ENCODE measurements around the gene LDB2.

LDB2 gene

GRCh38 chr4:16837475-16837874, 61.0 kb downstream of the LDB2 start:
- Histone ChIP-seq H3K56ac (ENCODE audit: low read length) (no peak overlapping the region), H3K23ac (ENCODE audit: low read length) (no peak overlapping the region), H3K4me3 (ENCODE audit: low read length) (no peak overlapping the region), H3K4me1 (ENCODE audit: control insufficient read depth, low read depth, low read length) (no peaks in the 10 kb centered on the region), H4K5ac (ENCODE audit: low read length) (no peak overlapping the region), H2BK15ac (replicated peaks; ENCODE audit: low read depth) (no peak overlapping the region), H3K79me2 (ENCODE audit: control insufficient read depth, insufficient read depth, low read length) (peaks cover 15% of the 10 kb centered on the region), H3K18ac (ENCODE audit: low read length) (no peak overlapping the region), H3K4ac (ENCODE audit: low read depth, low read length) (no peak overlapping the region), H3K79me1 (ENCODE audit: low read length) (peaks cover 26% of the 10 kb centered on the region), H3K27ac (ENCODE audit: low read depth, low read length) (no peak overlapping the region), H4K8ac (ENCODE audit: low read depth, low read length) (no peak overlapping the region), H3K36me3 (ENCODE audit: control insufficient read depth, insufficient read depth, low read length) (peaks cover 2% of the 10 kb centered on the region), H2BK5ac (ENCODE audit: low read length) (no peak overlapping the region), H2BK120ac (ENCODE audit: low read depth, low read length) (no peak overlapping the region), H3K27me3 (ENCODE audit: insufficient read depth, low read length, poor library complexity) (no peaks in the 10 kb centered on the region), H2AK5ac (ENCODE audit: low read length) (no peak overlapping the region), H3K9ac (ENCODE audit: low read length) (no peak overlapping the region), H3K4me2 (ENCODE audit: low read length) (no peak overlapping the region)
- no CpG with 5 or more reads among the region's 3 CpGs for WGBS (ENCODE audit: extremely low coverage, insufficient coverage, low lambda C conversion rate)
- no peak for DNase-seq

DNA sequence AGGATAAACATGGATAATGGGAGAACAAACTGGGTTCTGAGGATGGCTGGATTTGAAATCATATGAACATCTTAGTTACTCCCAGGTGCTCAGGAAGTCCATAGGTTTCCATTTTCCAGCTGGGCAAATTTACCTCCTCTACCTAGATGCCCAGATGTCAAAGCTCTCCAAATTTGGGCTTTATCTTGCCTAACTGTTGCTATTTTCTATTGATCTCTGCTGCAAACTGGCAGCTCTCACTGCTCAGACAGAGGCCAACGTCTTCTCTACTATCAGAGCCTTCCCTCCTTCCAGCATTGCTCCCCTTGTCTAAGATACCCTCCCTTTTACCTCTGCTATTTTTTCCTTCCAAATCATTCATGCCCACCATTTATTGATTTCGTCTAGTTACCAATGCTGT, 62.1 kb downstream of the LDB2 start:
- H3K79me1 ChIP-seq (ENCODE audit: low read length): peaks cover 30% of the 10 kb centered on the region
- peaks cover 19% of the 10 kb centered on the region for H3K79me2 ChIP-seq (ENCODE audit: control insufficient read depth, insufficient read depth, low read length)
- no peak overlapping the region for H2BK5ac ChIP-seq (ENCODE audit: low read length)
- no peak overlapping the region for H3K4me3 ChIP-seq (ENCODE audit: low read length)
- H3K18ac ChIP-seq (ENCODE audit: low read length): no peak overlapping the region
- H3K4ac ChIP-seq (ENCODE audit: low read depth, low read length): no peak overlapping the region
- H3K36me3 ChIP-seq (ENCODE audit: control insufficient read depth, insufficient read depth, low read length): peaks cover 4% of the 10 kb centered on the region
- no peak overlapping the region for H3K56ac ChIP-seq (ENCODE audit: low read length)
- H2AK5ac ChIP-seq (ENCODE audit: low read length): no peak overlapping the region
- H3K4me2 ChIP-seq (ENCODE audit: low read length): no peak overlapping the region
- no peak overlapping the region for H4K8ac ChIP-seq (ENCODE audit: low read depth, low read length)
- H3K27me3 ChIP-seq (ENCODE audit: insufficient read depth, low read length, poor library complexity): no peaks in the 10 kb centered on the region
- no peak overlapping the region for H3K27ac ChIP-seq (ENCODE audit: low read depth, low read length)
- H3K4me1 ChIP-seq (ENCODE audit: control insufficient read depth, low read depth, low read length): no peaks in the 10 kb centered on the region
- no peak for DNase-seq
- no peak overlapping the region for H2BK15ac ChIP-seq (replicated peaks; ENCODE audit: low read depth)
- WGBS (ENCODE audit: extremely low coverage, insufficient coverage, low lambda C conversion rate): no CpG with 5 or more reads among the region's 2 CpGs
- H2BK120ac ChIP-seq (ENCODE audit: low read depth, low read length): no peak overlapping the region
- no peak overlapping the region for H4K5ac ChIP-seq (ENCODE audit: low read length)
- H3K9ac ChIP-seq (ENCODE audit: low read length): no peak overlapping the region
- no peak overlapping the region for H3K23ac ChIP-seq (ENCODE audit: low read length)

- WGBS (ENCODE audit: extremely low coverage, insufficient coverage, low lambda C conversion rate): no CpG with 5 or more reads among the region's 2 CpGs
- H4K8ac ChIP-seq (ENCODE audit: low read depth, low read length): no peak overlapping the region
These were observed 62.7 kb downstream of the LDB2 start for GRCh38 chr4:16835597-16836247.

DNA sequence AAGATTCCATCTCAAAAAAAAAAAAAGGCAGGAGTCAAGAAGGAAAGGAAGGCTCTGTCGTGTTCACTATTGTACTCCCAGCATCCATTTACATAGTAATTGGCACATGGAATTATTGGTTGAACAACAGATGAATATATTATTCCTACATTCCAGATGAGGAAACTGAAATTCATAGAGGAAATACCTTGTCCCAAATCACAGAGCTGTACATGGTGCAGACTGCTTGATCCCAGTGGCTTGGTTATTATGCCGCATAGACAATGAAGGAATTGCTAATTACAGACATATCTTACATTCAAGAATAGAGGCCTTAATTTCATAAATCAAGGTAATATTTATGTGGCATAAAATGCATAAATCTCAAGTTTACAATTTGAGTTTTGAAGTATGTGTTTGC, 63.6 kb downstream of the LDB2 start:
- no peak overlapping the region for H4K8ac ChIP-seq (ENCODE audit: low read depth, low read length)
- peaks cover 2% of the 10 kb centered on the region for H3K36me3 ChIP-seq (ENCODE audit: control insufficient read depth, insufficient read depth, low read length)
- no peak overlapping the region for H2BK5ac ChIP-seq (ENCODE audit: low read length)
- H3K9ac ChIP-seq (ENCODE audit: low read length): no peak overlapping the region
- H3K4me2 ChIP-seq (ENCODE audit: low read length): no peak overlapping the region
- H4K5ac ChIP-seq (ENCODE audit: low read length): no peak overlapping the region
- no peak overlapping the region for H3K27ac ChIP-seq (ENCODE audit: low read depth, low read length)
- H2BK120ac ChIP-seq (ENCODE audit: low read depth, low read length): no peak overlapping the region
- WGBS (ENCODE audit: extremely low coverage, insufficient coverage, low lambda C conversion rate): no CpG with 5 or more reads among the region's 2 CpGs
- peaks cover 27% of the 10 kb centered on the region for H3K79me1 ChIP-seq (ENCODE audit: low read length)
- H3K4ac ChIP-seq (ENCODE audit: low read depth, low read length): no peak overlapping the region
- H3K56ac ChIP-seq (ENCODE audit: low read length): no peak overlapping the region
- no peak overlapping the region for H2BK15ac ChIP-seq (replicated peaks; ENCODE audit: low read depth)
- H3K79me2 ChIP-seq (ENCODE audit: control insufficient read depth, insufficient read depth, low read length): peaks cover 16% of the 10 kb centered on the region
- H3K27me3 ChIP-seq (ENCODE audit: insufficient read depth, low read length, poor library complexity): no peaks in the 10 kb centered on the region
- H3K4me3 ChIP-seq (ENCODE audit: low read length): no peak overlapping the region
- no peak for DNase-seq
- H3K23ac ChIP-seq (ENCODE audit: low read length): no peak overlapping the region
- H3K18ac ChIP-seq (ENCODE audit: low read length): no peak overlapping the region
- H3K4me1 ChIP-seq (ENCODE audit: control insufficient read depth, low read depth, low read length): peaks cover 5% of the 10 kb centered on the region
- no peak overlapping the region for H2AK5ac ChIP-seq (ENCODE audit: low read length)

More at GRCh38 chr4:16835597-16836247, 62.7 kb downstream of the LDB2 start:
- Histone ChIP-seq H2BK5ac (ENCODE audit: low read length) (no peak overlapping the region), H3K4me1 (ENCODE audit: control insufficient read depth, low read depth, low read length) (peaks cover 1% of the 10 kb centered on the region), H3K27me3 (ENCODE audit: insufficient read depth, low read length, poor library complexity) (no peaks in the 10 kb centered on the region), H4K5ac (ENCODE audit: low read length) (no peak overlapping the region), H3K4me2 (ENCODE audit: low read length) (no peak overlapping the region), H3K23ac (ENCODE audit: low read length) (no peak overlapping the region), H3K36me3 (ENCODE audit: control insufficient read depth, insufficient read depth, low read length) (peaks cover 4% of the 10 kb centered on the region), H3K4me3 (ENCODE audit: low read length) (no peak overlapping the region), H3K4ac (ENCODE audit: low read depth, low read length) (no peak overlapping the region), H3K27ac (ENCODE audit: low read depth, low read length) (no peak overlapping the region), H3K56ac (ENCODE audit: low read length) (no peak overlapping the region), H3K79me2 (ENCODE audit: control insufficient read depth, insufficient read depth, low read length) (peaks cover 21% of the 10 kb centered on the region), H3K9ac (ENCODE audit: low read length) (no peak overlapping the region), H2BK15ac (replicated peaks; ENCODE audit: low read depth) (no peak overlapping the region), H3K18ac (ENCODE audit: low read length) (no peak overlapping the region), H2BK120ac (ENCODE audit: low read depth, low read length) (no peak overlapping the region), H3K79me1 (ENCODE audit: low read length) (peaks cover 32% of the 10 kb centered on the region), H2AK5ac (ENCODE audit: low read length) (no peak overlapping the region)
- DNase-seq: no peak

- Histone ChIP-seq H3K56ac (ENCODE audit: low read length) (no peak overlapping the region), H3K27me3 (ENCODE audit: insufficient read depth, low read length, poor library complexity) (no peaks in the 10 kb centered on the region), H3K79me1 (ENCODE audit: low read length) (peaks cover 25% of the 10 kb centered on the region), H4K8ac (ENCODE audit: low read depth, low read length) (no peak overlapping the region), H3K4me3 (ENCODE audit: low read length) (no peak overlapping the region), H4K5ac (ENCODE audit: low read length) (no peak overlapping the region), H3K18ac (ENCODE audit: low read length) (no peak overlapping the region), H2BK15ac (replicated peaks; ENCODE audit: low read depth) (no peak overlapping the region), H2BK5ac (ENCODE audit: low read length) (no peak overlapping the region), H3K27ac (ENCODE audit: low read depth, low read length) (no peak overlapping the region), H3K4me1 (ENCODE audit: control insufficient read depth, low read depth, low read length) (peaks cover 5% of the 10 kb centered on the region), H3K4ac (ENCODE audit: low read depth, low read length) (no peak overlapping the region), H3K36me3 (ENCODE audit: control insufficient read depth, insufficient read depth, low read length) (peaks cover 2% of the 10 kb centered on the region), H2BK120ac (ENCODE audit: low read depth, low read length) (no peak overlapping the region), H3K9ac (ENCODE audit: low read length) (no peak overlapping the region), H3K79me2 (ENCODE audit: control insufficient read depth, insufficient read depth, low read length) (peaks cover 16% of the 10 kb centered on the region), H3K23ac (ENCODE audit: low read length) (no peak overlapping the region), H2AK5ac (ENCODE audit: low read length) (no peak overlapping the region), H3K4me2 (ENCODE audit: low read length) (no peak overlapping the region)
- WGBS (ENCODE audit: extremely low coverage, insufficient coverage, low lambda C conversion rate): no CpG with 5 or more reads among the region's 4 CpGs
- no peak for DNase-seq
These were observed 64.7 kb downstream of the LDB2 start for GRCh38 chr4:16833722-16834121.

DNA sequence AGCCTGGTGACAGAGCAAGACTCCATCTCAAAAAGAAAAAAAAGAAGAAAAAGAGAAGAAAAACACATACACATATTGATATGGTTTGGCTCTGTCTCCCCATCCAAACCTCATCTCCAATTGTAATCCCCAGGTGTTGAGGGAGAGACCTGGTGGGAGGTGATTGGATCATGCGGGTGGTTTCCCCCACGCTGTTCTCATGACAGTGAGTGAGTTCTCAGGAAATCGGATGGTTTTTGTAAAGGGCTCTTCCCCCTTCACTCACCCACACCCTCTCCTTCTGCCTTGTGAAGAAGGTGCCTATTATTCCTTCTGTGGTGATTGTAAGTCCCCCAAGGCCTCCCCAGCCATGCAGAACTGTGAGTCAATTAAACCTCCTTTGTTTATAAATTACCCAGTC, 68.4 kb downstream of the LDB2 start:
- H3K56ac ChIP-seq (ENCODE audit: low read length): no peak overlapping the region

More for the DNA sequence above, 68.4 kb downstream of the LDB2 start:
- no peak overlapping the region for H2BK5ac ChIP-seq (ENCODE audit: low read length)
- H3K4ac ChIP-seq (ENCODE audit: low read depth, low read length): no peak overlapping the region
- no peak for DNase-seq
- no peak overlapping the region for H3K9ac ChIP-seq (ENCODE audit: low read length)
- H3K79me1 ChIP-seq (ENCODE audit: low read length): peaks cover 15% of the 10 kb centered on the region
- H4K8ac ChIP-seq (ENCODE audit: low read depth, low read length): no peak overlapping the region
- H3K18ac ChIP-seq (ENCODE audit: low read length): no peak overlapping the region
- no peaks in the 10 kb centered on the region for H3K27me3 ChIP-seq (ENCODE audit: insufficient read depth, low read length, poor library complexity)
- H3K79me2 ChIP-seq (ENCODE audit: control insufficient read depth, insufficient read depth, low read length): peaks cover 13% of the 10 kb centered on the region
- H3K4me1 ChIP-seq (ENCODE audit: control insufficient read depth, low read depth, low read length): peaks cover 10% of the 10 kb centered on the region
- H3K36me3 ChIP-seq (ENCODE audit: control insufficient read depth, insufficient read depth, low read length): peaks cover 2% of the 10 kb centered on the region
- H2BK120ac ChIP-seq (ENCODE audit: low read depth, low read length): no peak overlapping the region
- no peak overlapping the region for H3K27ac ChIP-seq (ENCODE audit: low read depth, low read length)
- no peak overlapping the region for H3K4me3 ChIP-seq (ENCODE audit: low read length)
- WGBS (ENCODE audit: extremely low coverage, insufficient coverage, low lambda C conversion rate): no CpG with 5 or more reads among the region's 3 CpGs
- no peak overlapping the region for H3K4me2 ChIP-seq (ENCODE audit: low read length)
- no peak overlapping the region for H2BK15ac ChIP-seq (replicated peaks; ENCODE audit: low read depth)
- H3K23ac ChIP-seq (ENCODE audit: low read length): no peak overlapping the region
- no peak overlapping the region for H2AK5ac ChIP-seq (ENCODE audit: low read length)
- H4K5ac ChIP-seq (ENCODE audit: low read length): no peak overlapping the region

All from mesendoderm (in vitro differentiated cells).